KMS-11 (cell line): Measurements from ENCODE around the gene TSPYL1.

Source experiments
- H2AFZ ChIP-seq: fragments of 200-600 bp; sonication (generic); 2 replicates; pipeline ENCODE4 v1.6.1; 2016; ENCODE audit warnings: antibody characterized with exemption, mixed run types, low read depth
- H3K27ac ChIP-seq: fragments of 200-600 bp; sonication (generic); 2 replicates; pipeline ENCODE4 v1.6.1; 2016; ENCODE audit warnings: mild to moderate bottlenecking, mixed run types
- H3K27me3 ChIP-seq: fragments of 200-600 bp; sonication (generic); 2 replicates; pipeline ENCODE4 v1.6.1; 2017; ENCODE audit warnings: mild to moderate bottlenecking, low read depth, mixed run types, moderate library complexity; ENCODE audit not compliant: insufficient read depth
- H3K36me3 ChIP-seq: fragments of 200-600 bp; sonication (generic); 2 replicates; pipeline ENCODE4 v1.6.1; 2017; ENCODE audit warnings: mild to moderate bottlenecking, mixed run types; ENCODE audit not compliant: insufficient read depth
- H3K4me1 ChIP-seq: fragments of 200-600 bp; sonication (generic); 2 replicates; pipeline ENCODE4 v1.6.1; 2016; ENCODE audit warnings: mild to moderate bottlenecking, low read depth, mixed run types; ENCODE audit not compliant: poor library complexity, severe bottlenecking
- H3K4me2 ChIP-seq: fragments of 200-600 bp; sonication (generic); 2 replicates; pipeline ENCODE4 v1.7.0; 2016; ENCODE audit warnings: mild to moderate bottlenecking, mixed run types
- H3K4me3 ChIP-seq: fragments of 200-600 bp; sonication (generic); IDR thresholded peaks from 2 replicates; pipeline ENCODE4 v1.6.1; 2017; ENCODE audit warnings: low read depth, low read length, mixed read lengths; ENCODE audit not compliant: insufficient read depth
- H3K79me2 ChIP-seq: fragments of 200-600 bp; sonication (generic); 2 replicates; pipeline ENCODE4 v1.6.1; 2016; ENCODE audit warnings: low read depth, mixed run types; ENCODE audit not compliant: insufficient read depth
- H3K9ac ChIP-seq: fragments of 200-600 bp; sonication (generic); 2 replicates; pipeline ENCODE4 v1.6.1; 2016; ENCODE audit warnings: mild to moderate bottlenecking, mixed run types
- H4K20me1 ChIP-seq: fragments of 200-600 bp; sonication (generic); 2 replicates; pipeline ENCODE4 v1.6.1; 2016; ENCODE audit warnings: mild to moderate bottlenecking, mixed run types; ENCODE audit not compliant: insufficient read depth
- CTCF ChIP-seq: fragments of 200-600 bp; sonication (generic); conservative IDR thresholded peaks from 2 replicates; pipeline ENCODE4 v1.6.1; 2017; ENCODE audit warnings: low read depth, mild to moderate bottlenecking, antibody characterized with exemption, low read length, moderate library complexity, mixed read lengths

Gene TSPYL1

DNA sequence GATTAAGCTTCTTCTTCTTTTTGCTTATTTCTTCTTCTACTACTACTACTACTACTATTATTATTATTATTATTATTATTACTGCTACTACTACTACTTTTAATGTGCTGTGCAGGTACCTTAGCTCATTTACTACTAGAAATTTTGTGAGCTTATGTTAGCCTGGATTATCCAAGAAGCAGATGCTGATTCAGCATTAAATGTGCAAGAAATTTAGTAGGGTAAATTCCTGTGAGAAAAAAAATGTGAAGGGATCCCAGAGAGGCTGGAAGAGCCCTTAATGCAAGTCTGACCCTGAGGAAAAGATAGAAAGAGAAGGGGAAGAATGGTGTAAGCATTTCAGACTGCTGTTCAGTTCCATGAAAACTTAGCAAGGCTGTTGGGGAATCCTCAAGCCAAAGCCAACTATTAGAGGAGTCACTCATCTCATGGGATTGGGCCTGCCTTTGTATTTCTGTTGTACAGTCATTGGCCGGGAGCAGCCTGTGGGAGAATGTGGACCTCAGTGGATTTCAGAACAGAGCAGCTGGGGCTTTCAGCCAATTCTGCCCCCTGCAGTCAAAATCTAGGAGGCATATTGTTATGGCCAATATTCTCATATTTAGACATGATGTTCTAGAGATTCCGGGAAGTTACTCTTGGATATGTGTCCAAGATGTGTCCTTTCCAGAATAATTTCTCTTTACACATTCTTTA lies 37.2 kb upstream of the TSPYL1 start:
- Histone ChIP-seq H4K20me1 (no peaks in the 10 kb centered on the region), H3K36me3 (no peaks in the 10 kb centered on the region), H2AFZ (no peak overlapping the region), H3K4me3 (no peak overlapping the region), H3K27me3 (no peaks in the 10 kb centered on the region), H3K4me1 (no peaks in the 10 kb centered on the region), H3K9ac (no peak overlapping the region), H3K27ac (no peak overlapping the region), H3K4me2 (no peak overlapping the region), H3K79me2 (no peaks in the 10 kb centered on the region)
- TF ChIP-seq CTCF: no peak

DNA sequence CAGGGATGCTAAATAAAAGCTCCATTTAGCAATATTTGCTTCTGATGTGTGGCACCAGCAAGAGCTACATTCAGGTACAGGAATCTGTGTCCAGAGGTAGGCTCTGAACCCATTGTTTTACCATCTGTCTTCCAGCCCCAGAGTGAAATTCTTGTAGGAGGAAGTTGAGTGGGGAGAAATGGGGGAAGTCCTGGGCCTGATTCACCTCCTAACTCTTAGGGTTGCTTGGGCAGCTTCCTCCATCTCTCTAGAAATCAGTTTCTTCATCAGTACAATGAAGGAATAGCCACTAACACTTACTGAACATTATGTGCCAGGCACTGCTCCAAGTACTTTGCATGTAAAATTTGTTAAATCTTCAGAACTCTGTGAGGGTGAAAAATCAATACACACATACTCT lies 35.1 kb upstream of the TSPYL1 start:
- H3K9ac ChIP-seq: no peak overlapping the region
- no peak for TF ChIP-seq CTCF
- H3K36me3 ChIP-seq: no peaks in the 10 kb centered on the region
- H3K4me2 ChIP-seq: no peak overlapping the region
- H3K4me3 ChIP-seq: no peak overlapping the region
- no peaks in the 10 kb centered on the region for H4K20me1 ChIP-seq
- no peaks in the 10 kb centered on the region for H3K4me1 ChIP-seq
- H3K27me3 ChIP-seq: no peaks in the 10 kb centered on the region
- no peak overlapping the region for H2AFZ ChIP-seq
- no peaks in the 10 kb centered on the region for H3K79me2 ChIP-seq
- no peak overlapping the region for H3K27ac ChIP-seq

- H3K9ac ChIP-seq: no peak overlapping the region
- H3K27me3 ChIP-seq: no peaks in the 10 kb centered on the region
- no peaks in the 10 kb centered on the region for H3K79me2 ChIP-seq
- no peak overlapping the region for H3K27ac ChIP-seq
- H3K36me3 ChIP-seq: no peaks in the 10 kb centered on the region
- H3K4me3 ChIP-seq: no peak overlapping the region
- H4K20me1 ChIP-seq: no peaks in the 10 kb centered on the region
- H3K4me2 ChIP-seq: no peak overlapping the region
- no peaks in the 10 kb centered on the region for H3K4me1 ChIP-seq
- no peak for TF ChIP-seq CTCF
- no peak overlapping the region for H2AFZ ChIP-seq
These were observed 34.5 kb upstream of the TSPYL1 start for GRCh38 chr6:116314218-116314617.

DNA sequence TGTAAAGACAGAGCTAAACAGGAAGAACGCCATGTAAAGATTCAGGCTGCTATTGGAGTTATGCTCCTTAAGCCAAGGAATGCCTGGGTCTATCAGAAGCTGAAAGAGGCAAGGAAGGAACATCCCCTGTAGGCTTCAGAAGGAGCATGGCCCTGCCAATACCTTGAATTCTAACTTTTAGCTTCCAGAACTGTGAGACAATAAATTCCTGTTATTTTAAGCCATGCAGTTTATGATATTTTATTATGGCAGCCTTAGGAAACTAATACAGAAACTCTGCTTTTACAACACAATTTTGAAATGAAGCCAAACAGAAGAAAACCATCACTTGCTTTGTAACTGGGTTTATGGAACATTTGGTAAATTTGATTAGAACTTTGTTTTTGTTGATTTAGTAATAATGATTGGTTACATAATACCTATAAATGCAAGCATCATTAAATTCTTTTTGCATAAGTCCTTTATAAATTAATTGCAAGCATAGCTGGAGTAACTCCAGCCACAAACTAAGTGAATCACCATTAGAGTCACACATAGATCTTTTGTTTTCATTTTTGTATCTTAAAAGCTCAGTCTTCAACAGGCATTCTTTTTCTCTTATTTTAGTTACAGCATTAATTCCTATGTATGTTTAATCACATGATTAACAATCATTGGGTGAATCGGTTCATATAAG lies 33.5 kb upstream of the TSPYL1 start:
- no peak overlapping the region for H3K9ac ChIP-seq
- no peak overlapping the region for H2AFZ ChIP-seq
- H3K36me3 ChIP-seq: no peaks in the 10 kb centered on the region
- no peak overlapping the region for H3K27ac ChIP-seq
- H3K27me3 ChIP-seq: no peaks in the 10 kb centered on the region
- no peaks in the 10 kb centered on the region for H4K20me1 ChIP-seq
- no peaks in the 10 kb centered on the region for H3K4me1 ChIP-seq
- no peaks in the 10 kb centered on the region for H3K79me2 ChIP-seq
- no peak overlapping the region for H3K4me2 ChIP-seq
- no peak for TF ChIP-seq CTCF
- no peak overlapping the region for H3K4me3 ChIP-seq
